Ovary (tissue), 9 donors: ENCODE results near the gene RALGPS1. TPM values are rescaled to one million over a fixed set of nuclear protein-coding genes. Genes with fewer than 3 reads are reported as not detected.
A peak's percentile ranks its signal among the peaks of the same experiment; 100 is the strongest.

ENCODE experiments used
- DNase-seq, 5 donors: peaks; one replicate each; pipeline ENCODE4 v3.0.0-alpha.2; 2019 to 2020
- H3K27ac ChIP-seq, 2 donors: fragments of 200-600 bp; one replicate each; pipeline versions ENCODE4 v1.5.1 to v1.8.0; 2019 to 2022
- H3K27me3 ChIP-seq: fragments of 200-600 bp; one replicate; pipeline ENCODE4 v1.8.0; 2022
- H3K36me3 ChIP-seq: fragments of 200-600 bp; sonication (generic); one replicate; pipeline ENCODE4 v1.5.1; 2019
- H3K4me1 ChIP-seq: one replicate; pipeline ENCODE4 v1.8.1; 2013; ENCODE audit warnings: mild to moderate bottlenecking, moderate library complexity; ENCODE audit not compliant: insufficient read depth
- H3K4me3 ChIP-seq: fragments of 200-600 bp; sonication (generic); one replicate; pipeline ENCODE4 v1.5.1; 2017
- H3K9me3 ChIP-seq, 2 donors: fragments of 200-600 bp in 1 of 2; sonication (generic) in 1 of 2; one replicate each; pipeline versions ENCODE4 v1.5.1 to v1.8.1; 2013 to 2019; ENCODE audit warnings: mild to moderate bottlenecking in 1 of 2, moderate library complexity in 1 of 2
- CTCF ChIP-seq, 3 donors: fragments of 450-650 bp in 2 of 3; fragments of 200-600 bp in 1 of 3; IDR thresholded peaks; one replicate each; pipeline versions ENCODE4 v1.5.1 to v1.8.0; 2016 to 2022; ENCODE audit warnings: antibody characterized with exemption in 3 of 3, mild to moderate bottlenecking in 1 of 3
- EP300 ChIP-seq: sonication (generic); formaldehyde crosslinking; IDR thresholded peaks from one replicate; pipeline ENCODE4 v1.6.1; 2017; ENCODE audit warnings: antibody characterized with exemption
- POLR2A ChIP-seq: fragments of 450-650 bp; IDR thresholded peaks from one replicate; pipeline ENCODE4 v1.6.1; 2017; ENCODE audit warnings: antibody characterized with exemption, mild to moderate bottlenecking, moderate library complexity
- WGBS, 3 donors: extraction: QIAGEN DNeasy Blood & Tissue Kit in 1 of 3; methylation state at CpG; one replicate each; pipeline versions ENCODE4 v1.1.5 to v1.1.7; 2013 to 2017; 5-methylcytosine and 5-hydroxymethylcytosine counted together
- intact Hi-C, 4 donors: fragments of 100-400 bp; cut with DNase I; formaldehyde crosslinking; loops; one replicate each; pipeline versions ENCODE4 v1.11.0 to v1.15.1; 2022 to 2023
- polyA plus RNA-seq, 2 donors: library from polyadenylated mRNA; stranded (reverse); fragments of 200-250 nt in 1 of 2; fragments of 350-450 nt in 1 of 2; fragmentation: Illumina TruSeq in 1 of 2; extraction: RNeasy Lipid Tissue Mini Kit (QIAGEN cat#74804) in 1 of 2; gene quantifications; one replicate each; pipeline ENCODE4 v1.2.3, GENCODE V29; 2013 to 2014
- total RNA-seq, 7 donors: library from RNA; depleted of rRNA in 2 of 7; stranded (reverse); fragments of >200 nt in 2 of 7; fragmentation: NEBNext Ultra II Directional in 3 of 7; extraction: Animal tissue kit (Norgen Biotek cat#: 25700) in 3 of 7; gene quantifications; one replicate each; pipeline versions ENCODE4 v1.1.0 to v1.2.4, GENCODE V29; 2016 to 2023
- donor health status: DM: no; HTN: no; CAD: no; lungs with moderate emphysema.
- donor health status: DM: no; HTN: no; CAD: no.
- donor health status: Bipolar disorder and iron deficiency.
- donor health status: DM: yes; HTN: yes; CAD: no.
- donor health status: DM: no; HTN: no; CAD: no.
- donor health status: DM: yes; HTN: yes; CAD: no.

The RALGPS1 gene
- total and polyA plus RNA-seq, 9 donors = 2.3 to 13.1 (median 6.9) TPM

GRCh38 chr9:127224178-127224882, 309.7 kb downstream of the RALGPS1 start:
- 1% methylated on average over 39 to 56 of the region's 56 CpGs for WGBS, 3 donors
- peak overlapping the region; percentile 51 to 82 for H3K27ac ChIP-seq
- intact Hi-C loops = loop anchor here in 1 of 4 donors (2.0 kb wide), 1 partner anchor 172 kb away; the partner anchor contains the start of gene SLC2A8
- H3K27me3 ChIP-seq = no peaks in the 10 kb centered on the region
- peak; percentile 97 to 99 (median 97) for DNase-seq
- H3K4me1 ChIP-seq = peaks cover 5% of the 10 kb centered on the region
- no peaks in the 10 kb centered on the region for H3K36me3 ChIP-seq
- TF ChIP-seq POLR2A (peak; percentile 30), EP300 (no peak)
- H3K4me3 ChIP-seq = peak overlapping the region; percentile 48
- no peaks in the 10 kb centered on the region for H3K9me3 ChIP-seq

- H3K27me3 ChIP-seq = no peaks in the 10 kb centered on the region
- H3K36me3 ChIP-seq = no peaks in the 10 kb centered on the region
- intact Hi-C loops = loop anchor here in 1 of 4 donors (2.0 kb wide), 1 partner anchor 172 kb away; the partner anchor contains the start of gene SLC2A8
- H3K4me3 ChIP-seq = peak overlapping the region; percentile 72
- DNase-seq = peak; percentile 98 to 99 (median 98)
- peak overlapping the region in 1 of 2 donors; percentile 82 for H3K27ac ChIP-seq
- H3K4me1 ChIP-seq = peaks cover 5% of the 10 kb centered on the region
- WGBS, 3 donors = 0 to 3% (median 1%) methylated on average over 18 to 106 of the region's 106 CpGs
- TF ChIP-seq POLR2A = no peak
- no peak for TF ChIP-seq CTCF (IDR thresholded peaks at IDR 0.05)
- H3K9me3 ChIP-seq = no peaks in the 10 kb centered on the region
Observed at GRCh38 chr9:127224883-127225739, 310.5 kb downstream of the RALGPS1 start.

GRCh38 chr9:127225801-127226625, 311.4 kb downstream of the RALGPS1 start:
- Histone ChIP-seq H3K4me1 (peaks cover 5% of the 10 kb centered on the region), H3K9me3 (no peaks in the 10 kb centered on the region), H3K36me3 (no peaks in the 10 kb centered on the region), H3K4me3 (peak overlapping the region; percentile 72), H3K27ac (no peak overlapping the region), H3K27me3 (no peaks in the 10 kb centered on the region)
- DNase-seq = peak in 4 of 5 donors; percentile 35 to 53 (median 52)
- intact Hi-C loops = loop anchor here in 1 of 4 donors (2.0 kb wide), 1 partner anchor 171 kb away; the partner anchor contains the start of gene SLC2A8
- 28 to 45% (median 28%) methylated on average over 24 to 42 of the region's 42 CpGs for WGBS, 3 donors
- TF ChIP-seq POLR2A (no peak), CTCF (IDR thresholded peaks at IDR 0.05) (no peak), EP300 (no peak)

GRCh38 chr9:127229691-127230417, 315.3 kb downstream of the RALGPS1 start:
- no peaks in the 10 kb centered on the region for H3K9me3 ChIP-seq
- no peaks in the 10 kb centered on the region for H3K36me3 ChIP-seq
- H3K27ac ChIP-seq = no peak overlapping the region
- no peak for DNase-seq
- no peak overlapping the region for H3K4me3 ChIP-seq
- TF ChIP-seq POLR2A (no peak), CTCF (IDR thresholded peaks at IDR 0.05) (no peak), EP300 (no peak)
- peaks cover 6% of the 10 kb centered on the region for H3K4me1 ChIP-seq
- intact Hi-C loops = no loop called here
- 93 to 97% (median 95%) methylated on average over 4 of the region's 4 CpGs for WGBS, 3 donors
- no peaks in the 10 kb centered on the region for H3K27me3 ChIP-seq
